Heart left ventricle (tissue), 16 donors: ENCODE data around the gene CDA. TPM values are rescaled to one million over a fixed set of nuclear protein-coding genes. Genes with fewer than 3 reads are reported as not detected.
A peak's percentile ranks its signal among the peaks of the same experiment; 100 is the strongest.

Experiments used
- ATAC-seq, 4 donors: fragments of 200-7000 bp; cut with Tn5 transposase; one replicate each; pipeline ENCODE4 v1.9.1; 2020 to 2022; ENCODE audit warnings: moderate library complexity in 4 of 4, mild to moderate bottlenecking in 3 of 4, moderate number of reproducible peaks in 1 of 4
- DNase-seq, 5 donors: peaks; one replicate each; pipeline ENCODE4 v3.0.0-alpha.2; 2020
- H3K27ac ChIP-seq, 12 donors: fragments of 200-600 bp; sonication (generic) in 4 of 12; one replicate each; pipeline versions ENCODE4 v1.5.0 to v1.8.0; 2016 to 2022; ENCODE audit warnings: mild to moderate bottlenecking in 2 of 12
- H3K27me3 ChIP-seq, 9 donors: fragments of 200-600 bp; sonication (generic) in 2 of 9; one replicate each; pipeline versions ENCODE4 v1.5.1 to v1.8.0; 2016 to 2022; ENCODE audit warnings: mild to moderate bottlenecking in 3 of 9
- H3K36me3 ChIP-seq, 9 donors: fragments of 200-600 bp; sonication (generic) in 2 of 9; one replicate each; pipeline versions ENCODE4 v1.5.0 to v1.8.0; 2018 to 2022; ENCODE audit warnings: mild to moderate bottlenecking in 2 of 9
- H3K4me1 ChIP-seq, 12 donors: fragments of 200-600 bp; sonication (generic) in 4 of 12; one replicate each; pipeline versions ENCODE4 v1.5.0 to v1.8.0; 2016 to 2022; ENCODE audit warnings: mild to moderate bottlenecking in 3 of 12
- H3K4me3 ChIP-seq, 12 donors: fragments of 200-600 bp; sonication (generic) in 4 of 12; one replicate each; pipeline versions ENCODE4 v1.5.0 to v1.8.0; 2017 to 2022; ENCODE audit warnings: mild to moderate bottlenecking in 9 of 12, moderate library complexity in 4 of 12
- H3K9me3 ChIP-seq, 12 donors: fragments of 200-600 bp; sonication (generic) in 4 of 12; one replicate each; pipeline versions ENCODE4 v1.5.0 to v1.8.0; 2016 to 2022; ENCODE audit warnings: mild to moderate bottlenecking in 1 of 12
- CTCF ChIP-seq, 12 donors: fragments of 200-600 bp; sonication (generic) in 4 of 12; IDR thresholded peaks; one replicate each; pipeline versions ENCODE4 v1.5.0 to v1.8.0; 2018 to 2022; ENCODE audit warnings: antibody characterized with exemption in 12 of 12, mild to moderate bottlenecking in 5 of 12
- POLR2A ChIP-seq, 2 donors: fragments of 450-650 bp; IDR thresholded peaks; one replicate each; pipeline ENCODE4 v1.6.1; 2017; ENCODE audit warnings: antibody characterized with exemption in 2 of 2, mild to moderate bottlenecking in 2 of 2, moderate library complexity in 2 of 2
- WGBS, 4 donors: extraction: QIAGEN DNeasy Blood & Tissue Kit in 2 of 4; methylation state at CpG; one replicate each; pipeline versions ENCODE4 v1.1.5 to v1.1.7; 2013 to 2018; 5-methylcytosine and 5-hydroxymethylcytosine counted together
- intact Hi-C, 10 donors: fragments of 100-400 bp; cut with DNase I; formaldehyde crosslinking; loops; one replicate each; pipeline versions ENCODE4 v1.11.1 to v1.14.2; 2022
- polyA plus RNA-seq, 2 donors: library from polyadenylated mRNA; stranded (reverse); fragments of 200-250 nt; gene quantifications; one replicate each; pipeline ENCODE4 v1.2.3, GENCODE V29; 2013
- total RNA-seq, 9 donors: library from RNA; depleted of rRNA in 2 of 9; stranded (reverse); fragments of >200 nt in 2 of 9; fragmentation: NEBNext Ultra II Directional in 3 of 9; extraction: Animal tissue kit (Norgen Biotek cat#: 25700) in 3 of 9; gene quantifications; one replicate each; pipeline versions ENCODE4 v1.1.0 to v1.2.4, GENCODE V29; 2016 to 2023
- donor health status: ischemic (EF 13 %, LVEDD 7.1; RV severe dilation, severe dysfunction).
- donor health status: healthy with polysubstance abuse.
- donor health status: DM: no; HTN: yes; CAD: no.
- donor health status: DM: no; HTN: no; CAD: no.
- donor health status: ischemic (EF 25% LVEDD 6.9; RV normal size, moderate dysfunction).
- donor health status: ischemic (EF 25% LVEDD 5.7; RV mildly dilated, moderate dysfunction).
- donor health status: healthy.
- donor health status: DM: yes; HTN: yes; CAD: no.
- donor health status: ischemic (EF 35%, LVEDD 5.7; RV mildly dilated, moderate dysfunction).
- donor health status: nonischemic (EF 11% LVEDD 7.7; RV severe dilation, severe dysfunction).
- donor health status: DM: yes; HTN: yes; CAD: no.
- donor health status: PGD.
- donor health status: ischemic (EF 29% LVEDD 5.4; RV normal size, mild dysfunction).
- donor health status: nonischemic (EF 23%, LVEDD 6.1; RV moderate dilation, normal function).

CDA gene
- total and polyA plus RNA-seq, 11 donors = 0.63 to 7.6 (median 2.9) TPM

DNA sequence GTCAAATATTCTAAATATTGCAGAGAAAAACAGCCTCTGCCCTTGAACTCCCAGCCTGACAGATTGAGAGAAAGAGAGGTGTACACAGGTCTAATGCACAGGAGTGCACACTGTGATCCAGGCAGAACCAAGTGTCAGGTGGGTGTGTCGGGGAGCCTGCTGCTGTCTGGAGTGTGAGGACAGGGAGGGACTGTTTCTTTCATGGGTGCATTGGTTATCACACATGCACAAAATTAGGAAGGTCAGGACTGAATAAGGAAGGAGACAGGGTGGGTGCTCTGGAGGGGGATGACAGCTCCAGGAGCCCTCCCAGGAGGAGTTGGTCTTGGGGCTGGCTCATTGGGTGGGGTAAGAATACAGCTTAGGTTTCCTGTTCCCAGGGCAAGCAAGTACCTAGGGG lies 31.1 kb downstream of the CDA start:
- no peaks in the 10 kb centered on the region for H3K27me3 ChIP-seq
- intact Hi-C loops = no loop called here
- H3K4me1 ChIP-seq = peaks cover 0 to 20% (median 10%) of the 10 kb centered on the region in 12 donors
- WGBS, 4 donors = 87 to 100% (median 92%) methylated on average over 1 of the region's 1 CpG
- no peak overlapping the region for H3K4me3 ChIP-seq
- H3K27ac ChIP-seq = peak overlapping the region in 1 of 12 donors; percentile 68
- no peak for TF ChIP-seq POLR2A (IDR thresholded peaks at IDR 0.05)
- TF ChIP-seq CTCF (IDR thresholded peaks at IDR 0.05) = no peak
- H3K36me3 ChIP-seq = no peaks in the 10 kb centered on the region
- no peaks in the 10 kb centered on the region for H3K9me3 ChIP-seq
- ATAC-seq (no peak), DNase-seq (no peak)

DNA sequence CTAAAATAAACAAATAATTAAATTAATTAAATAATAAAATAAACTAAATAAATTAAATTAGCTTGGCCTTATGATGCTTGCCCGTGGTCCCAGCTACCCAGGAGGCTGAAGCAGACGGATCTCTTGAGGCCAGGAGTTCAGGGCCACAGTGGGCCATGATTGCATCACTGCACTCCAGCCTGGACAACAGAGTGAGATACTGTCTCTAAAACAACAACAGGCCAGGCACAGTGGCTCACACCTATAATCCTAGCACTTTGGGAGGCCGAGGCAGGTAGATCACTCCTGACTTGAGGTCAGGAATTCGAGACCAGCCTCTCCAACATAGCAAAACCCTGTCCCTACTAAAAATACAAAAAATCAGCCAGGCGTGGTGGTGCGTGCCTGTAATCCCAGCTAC lies 32.1 kb downstream of the CDA start:
- no peak for TF ChIP-seq CTCF (IDR thresholded peaks at IDR 0.05)
- no peak for TF ChIP-seq POLR2A (IDR thresholded peaks at IDR 0.05)
- no peak for ATAC-seq
- DNase-seq = no peak
- Histone ChIP-seq H3K36me3 (no peaks in the 10 kb centered on the region), H3K4me1 (peaks cover 0 to 16% (median 7%) of the 10 kb centered on the region in 12 donors), H3K4me3 (no peak overlapping the region), H3K27me3 (no peaks in the 10 kb centered on the region), H3K9me3 (no peaks in the 10 kb centered on the region), H3K27ac (no peak overlapping the region)
- intact Hi-C loops = no loop called here
- WGBS, 4 donors = 71 to 90% (median 84%) methylated on average over 6 of the region's 6 CpGs

GRCh38 chr1:20624709-20625108 lies 35.8 kb downstream of the CDA start:
- Histone ChIP-seq H3K4me3 (no peak overlapping the region), H3K9me3 (no peaks in the 10 kb centered on the region), H3K27me3 (no peaks in the 10 kb centered on the region), H3K4me1 (no peaks in the 10 kb centered on the region), H3K27ac (no peak overlapping the region), H3K36me3 (no peaks in the 10 kb centered on the region)
- DNase-seq (no peak), ATAC-seq (no peak)
- TF ChIP-seq POLR2A (IDR thresholded peaks at IDR 0.05) (no peak), CTCF (IDR thresholded peaks at IDR 0.05) (no peak)
- 80 to 93% (median 90%) methylated on average over 1 of the region's 1 CpG for WGBS, 4 donors
- intact Hi-C loops = no loop called here

DNA sequence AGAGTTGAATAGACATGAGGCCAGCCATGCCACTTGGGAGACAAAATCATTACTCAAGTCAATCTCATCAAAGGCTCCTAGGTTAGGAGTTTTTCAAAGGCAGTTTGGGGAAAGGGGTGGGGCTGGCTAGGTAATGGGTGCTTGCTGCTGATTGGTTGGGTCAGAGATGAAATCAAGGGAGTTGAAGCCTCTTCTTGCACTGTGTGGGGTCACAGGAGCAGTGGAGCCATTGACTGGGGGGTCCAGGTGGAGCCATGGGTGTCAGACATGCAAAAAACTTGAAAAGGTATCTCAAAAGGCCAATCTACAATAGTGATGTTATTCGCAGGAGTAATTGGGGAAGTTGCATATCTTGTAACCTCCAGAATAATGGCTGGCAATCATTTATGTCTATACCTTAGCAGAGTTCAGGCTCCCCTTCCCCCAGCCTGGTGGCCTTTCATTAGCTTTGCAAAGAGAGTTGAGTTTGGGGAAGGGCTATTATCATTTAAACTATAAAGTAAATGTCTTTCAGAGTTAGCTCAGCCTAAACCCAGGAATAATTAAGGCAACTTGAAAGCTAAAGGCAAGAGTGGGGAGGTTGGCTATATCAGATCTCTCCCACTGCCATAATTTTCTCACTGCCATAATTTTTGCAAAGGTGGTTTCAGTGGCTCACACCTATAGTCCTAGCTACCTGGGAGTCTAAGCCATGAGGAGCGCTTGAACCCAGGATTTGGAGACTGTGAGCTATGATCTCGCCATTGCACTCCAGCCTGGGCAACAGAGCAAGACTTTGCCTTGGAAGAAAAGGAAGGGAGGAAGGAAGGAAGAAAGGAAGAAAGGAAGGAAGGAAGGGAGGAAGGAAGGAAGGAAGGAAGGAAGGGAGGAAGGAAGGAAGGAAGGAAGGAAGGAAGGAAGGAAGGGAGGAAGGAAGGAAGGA lies 36.5 kb downstream of the CDA start:
- Histone ChIP-seq H3K36me3 (no peaks in the 10 kb centered on the region), H3K4me1 (no peaks in the 10 kb centered on the region), H3K9me3 (no peaks in the 10 kb centered on the region), H3K27me3 (no peaks in the 10 kb centered on the region), H3K4me3 (no peak overlapping the region), H3K27ac (no peak overlapping the region)
- TF ChIP-seq CTCF (IDR thresholded peaks at IDR 0.05) = no peak
- TF ChIP-seq POLR2A (IDR thresholded peaks at IDR 0.05) = no peak
- no peak for DNase-seq
- intact Hi-C loops = no loop called here
- 65 to 82% (median 70%) methylated on average over 3 of the region's 3 CpGs for WGBS, 4 donors
- no peak for ATAC-seq
